GM23338 (cell line): ENCODE data around the gene RNF8. TPM values are rescaled to one million over a fixed set of nuclear protein-coding genes. Genes with fewer than 3 reads are reported as not detected.
"Not testable (repeated sequence)": the region's sequence is repeated elsewhere in the genome, so short reads cannot be mapped to it uniquely, and the experiment has no call there.

Experiments
- ATAC-seq: fragments of 200-7000 bp; cut with Tn5 transposase; 3 replicates; pipeline ENCODE4 v1.9.1; 2020
- DNase-seq: peaks from one replicate; pipeline ENCODE4 v3.0.0-alpha.2; 2015; ENCODE audit warnings: low spot score
- H2AFZ ChIP-seq: fragments of 200-600 bp; sonication (generic); 2 replicates; pipeline ENCODE4 v1.8.0; 2016; ENCODE audit warnings: antibody characterized with exemption, mild to moderate bottlenecking, moderate library complexity
- H3F3A ChIP-seq: fragments of 200-600 bp; sonication (generic); replicated peaks from 2 replicates; pipeline ENCODE4 v1.8.0; 2017; ENCODE audit warnings: antibody characterized with exemption, mixed run types, low read depth
- H3K27ac ChIP-seq: fragments of 200-600 bp; sonication (generic); 2 replicates; pipeline ENCODE4 v1.6.1; 2016; ENCODE audit warnings: low read depth
- H3K27me3 ChIP-seq: fragments of 200-600 bp; sonication (generic); 2 replicates; pipeline ENCODE4 v1.8.0; 2016; ENCODE audit warnings: mild to moderate bottlenecking, mixed run types, moderate library complexity; ENCODE audit not compliant: insufficient read depth
- H3K36me3 ChIP-seq: fragments of 200-600 bp; sonication (generic); 2 replicates; pipeline ENCODE4 v1.8.0; 2016; ENCODE audit warnings: mild to moderate bottlenecking; ENCODE audit not compliant: insufficient read depth
- H3K4me1 ChIP-seq: fragments of 200-600 bp; sonication (generic); 2 replicates; pipeline ENCODE4 v1.8.0; 2016; ENCODE audit warnings: mild to moderate bottlenecking, moderate library complexity; ENCODE audit not compliant: insufficient read depth
- H3K4me2 ChIP-seq: fragments of 200-600 bp; sonication (generic); 2 replicates; pipeline ENCODE4 v1.7.1; 2017; ENCODE audit warnings: mixed run types
- H3K4me3 ChIP-seq: fragments of 200-600 bp; sonication (generic); 2 replicates; pipeline ENCODE4 v1.6.1; 2016; ENCODE audit warnings: mixed run types
- H3K79me2 ChIP-seq: fragments of 200-600 bp; sonication (generic); replicated peaks from 2 replicates; pipeline ENCODE4 v1.8.0; 2017; ENCODE audit warnings: mild to moderate bottlenecking; ENCODE audit not compliant: insufficient read depth
- H3K9me2 ChIP-seq: fragments of 200-600 bp; sonication (generic); 2 replicates; pipeline ENCODE4 v1.8.0; 2017; ENCODE audit not compliant: insufficient read depth
- H4K20me1 ChIP-seq: fragments of 200-600 bp; sonication (generic); replicated peaks from 2 replicates; pipeline ENCODE4 v1.8.0; 2017; ENCODE audit warnings: mild to moderate bottlenecking; ENCODE audit not compliant: insufficient read depth
- H3K27ac Mint-ChIP-seq: 2 replicates; pipeline ENCODE4 v1.8.0; 2020; ENCODE audit warnings: inconsistent platforms, mild to moderate bottlenecking, moderate library complexity, mixed read lengths
- H3K27me3 Mint-ChIP-seq: 3 replicates; pipeline ENCODE4 v1.8.0; 2022; ENCODE audit warnings: low read depth, mild to moderate bottlenecking, moderate library complexity, mixed read lengths, inconsistent platforms; ENCODE audit not compliant: insufficient read depth, poor library complexity
- H3K36me3 Mint-ChIP-seq: 3 replicates; pipeline ENCODE4 v1.8.0; 2021; ENCODE audit warnings: low read depth, mild to moderate bottlenecking, inconsistent platforms, moderate library complexity, mixed read lengths
- H3K4me1 Mint-ChIP-seq: 3 replicates; pipeline ENCODE4 v1.8.0; 2020; ENCODE audit warnings: mild to moderate bottlenecking, inconsistent platforms, mixed read lengths
- H3K4me3 Mint-ChIP-seq: 3 replicates; pipeline ENCODE4 v1.8.0; 2021; ENCODE audit warnings: moderate library complexity, mild to moderate bottlenecking, inconsistent platforms, mixed read lengths
- H3K9me3 Mint-ChIP-seq: 3 replicates; pipeline ENCODE4 v1.8.0; 2020; ENCODE audit warnings: moderate library complexity, mild to moderate bottlenecking, inconsistent platforms, mixed read lengths
- EZH2 ChIP-seq: fragments of 200-600 bp; sonication (generic); IDR thresholded peaks from one replicate; pipeline ENCODE4 v1.8.0; 2017; ENCODE audit warnings: antibody characterized with exemption, mild to moderate bottlenecking, low read depth; ENCODE audit not compliant: unreplicated experiment
- JUNB ChIP-seq: IDR thresholded peaks from one replicate; pipeline ENCODE4 v1.6.1; 2016; ENCODE audit warnings: antibody characterized with exemption; ENCODE audit not compliant: unreplicated experiment
- NANOG ChIP-seq: IDR thresholded peaks from 2 replicates; pipeline ENCODE4 v1.6.1; 2016; ENCODE audit warnings: antibody characterized with exemption, borderline replicate concordance
- polyA plus RNA-seq: library from polyadenylated mRNA; unstranded; fragments of >200 nt; fragmentation: Nextera tagmentation; extraction: Ambion mirVana; gene quantifications from 2 replicates; pipeline ENCODE4 v1.2.1, GENCODE V29; 2016
- total RNA-seq: library from RNA; depleted of rRNA; stranded (reverse); fragments of >200 nt; shearing (Covaris generic); gene quantifications from 2 replicates; pipeline ENCODE4 v1.2.3, GENCODE V29; 2014
- TF ChIP-seq, protein P1 (sequence below): fragments of 250-450 bp; sonication (Bioruptor Pico); IDR thresholded peaks from 2 replicates; pipeline ENCODE4 v1.5.0; 2020; ENCODE audit warnings: mild to moderate bottlenecking, moderate library complexity
- TF ChIP-seq, protein P2 (sequence below), 2 experiments: fragments of 200-600 bp in 1 of 2; sonication (generic) in 1 of 2; conservative IDR thresholded peaks; 2 replicates each; pipeline versions ENCODE4 v1.5.1 to v1.6.1; 2016 to 2017; ENCODE audit warnings: antibody characterized with exemption in 2 of 2, low read depth in 2 of 2, mild to moderate bottlenecking in 2 of 2, moderate library complexity in 1 of 2

Gene RNF8
- total and polyA plus RNA-seq, 2 experiments from 2014 or later, result 41.6 to 55.2 TPM

DNA sequence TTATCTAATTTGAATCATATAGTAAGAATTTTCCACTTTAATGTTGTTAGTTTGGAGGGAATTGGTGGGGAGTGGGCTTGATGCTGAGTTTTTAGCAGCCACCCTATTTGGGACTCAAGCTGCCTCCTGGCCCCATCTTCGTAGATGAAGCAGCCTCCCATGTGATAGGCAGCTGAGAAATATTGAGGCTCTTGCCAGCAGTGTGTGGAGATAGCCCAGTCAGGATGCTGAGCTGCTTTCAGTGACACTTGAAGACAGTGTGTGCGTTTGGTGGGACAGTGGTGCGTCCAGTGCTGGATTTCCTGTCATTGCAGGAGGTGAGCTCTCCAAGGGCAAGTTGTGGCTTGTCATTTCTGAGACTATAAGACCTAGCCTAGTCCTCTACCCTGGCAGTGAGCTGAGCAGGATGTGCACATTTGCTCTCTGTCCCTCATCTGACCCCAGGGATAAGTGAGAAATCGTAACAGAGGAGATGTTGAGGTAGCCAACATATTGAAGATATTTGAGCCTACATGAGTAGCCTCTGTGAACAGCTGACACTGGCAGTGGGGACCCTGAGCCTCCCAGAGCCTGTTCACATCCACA is 47.9 kb upstream of the RNF8 start (continued):
- TF ChIP-seq, protein P1, sequence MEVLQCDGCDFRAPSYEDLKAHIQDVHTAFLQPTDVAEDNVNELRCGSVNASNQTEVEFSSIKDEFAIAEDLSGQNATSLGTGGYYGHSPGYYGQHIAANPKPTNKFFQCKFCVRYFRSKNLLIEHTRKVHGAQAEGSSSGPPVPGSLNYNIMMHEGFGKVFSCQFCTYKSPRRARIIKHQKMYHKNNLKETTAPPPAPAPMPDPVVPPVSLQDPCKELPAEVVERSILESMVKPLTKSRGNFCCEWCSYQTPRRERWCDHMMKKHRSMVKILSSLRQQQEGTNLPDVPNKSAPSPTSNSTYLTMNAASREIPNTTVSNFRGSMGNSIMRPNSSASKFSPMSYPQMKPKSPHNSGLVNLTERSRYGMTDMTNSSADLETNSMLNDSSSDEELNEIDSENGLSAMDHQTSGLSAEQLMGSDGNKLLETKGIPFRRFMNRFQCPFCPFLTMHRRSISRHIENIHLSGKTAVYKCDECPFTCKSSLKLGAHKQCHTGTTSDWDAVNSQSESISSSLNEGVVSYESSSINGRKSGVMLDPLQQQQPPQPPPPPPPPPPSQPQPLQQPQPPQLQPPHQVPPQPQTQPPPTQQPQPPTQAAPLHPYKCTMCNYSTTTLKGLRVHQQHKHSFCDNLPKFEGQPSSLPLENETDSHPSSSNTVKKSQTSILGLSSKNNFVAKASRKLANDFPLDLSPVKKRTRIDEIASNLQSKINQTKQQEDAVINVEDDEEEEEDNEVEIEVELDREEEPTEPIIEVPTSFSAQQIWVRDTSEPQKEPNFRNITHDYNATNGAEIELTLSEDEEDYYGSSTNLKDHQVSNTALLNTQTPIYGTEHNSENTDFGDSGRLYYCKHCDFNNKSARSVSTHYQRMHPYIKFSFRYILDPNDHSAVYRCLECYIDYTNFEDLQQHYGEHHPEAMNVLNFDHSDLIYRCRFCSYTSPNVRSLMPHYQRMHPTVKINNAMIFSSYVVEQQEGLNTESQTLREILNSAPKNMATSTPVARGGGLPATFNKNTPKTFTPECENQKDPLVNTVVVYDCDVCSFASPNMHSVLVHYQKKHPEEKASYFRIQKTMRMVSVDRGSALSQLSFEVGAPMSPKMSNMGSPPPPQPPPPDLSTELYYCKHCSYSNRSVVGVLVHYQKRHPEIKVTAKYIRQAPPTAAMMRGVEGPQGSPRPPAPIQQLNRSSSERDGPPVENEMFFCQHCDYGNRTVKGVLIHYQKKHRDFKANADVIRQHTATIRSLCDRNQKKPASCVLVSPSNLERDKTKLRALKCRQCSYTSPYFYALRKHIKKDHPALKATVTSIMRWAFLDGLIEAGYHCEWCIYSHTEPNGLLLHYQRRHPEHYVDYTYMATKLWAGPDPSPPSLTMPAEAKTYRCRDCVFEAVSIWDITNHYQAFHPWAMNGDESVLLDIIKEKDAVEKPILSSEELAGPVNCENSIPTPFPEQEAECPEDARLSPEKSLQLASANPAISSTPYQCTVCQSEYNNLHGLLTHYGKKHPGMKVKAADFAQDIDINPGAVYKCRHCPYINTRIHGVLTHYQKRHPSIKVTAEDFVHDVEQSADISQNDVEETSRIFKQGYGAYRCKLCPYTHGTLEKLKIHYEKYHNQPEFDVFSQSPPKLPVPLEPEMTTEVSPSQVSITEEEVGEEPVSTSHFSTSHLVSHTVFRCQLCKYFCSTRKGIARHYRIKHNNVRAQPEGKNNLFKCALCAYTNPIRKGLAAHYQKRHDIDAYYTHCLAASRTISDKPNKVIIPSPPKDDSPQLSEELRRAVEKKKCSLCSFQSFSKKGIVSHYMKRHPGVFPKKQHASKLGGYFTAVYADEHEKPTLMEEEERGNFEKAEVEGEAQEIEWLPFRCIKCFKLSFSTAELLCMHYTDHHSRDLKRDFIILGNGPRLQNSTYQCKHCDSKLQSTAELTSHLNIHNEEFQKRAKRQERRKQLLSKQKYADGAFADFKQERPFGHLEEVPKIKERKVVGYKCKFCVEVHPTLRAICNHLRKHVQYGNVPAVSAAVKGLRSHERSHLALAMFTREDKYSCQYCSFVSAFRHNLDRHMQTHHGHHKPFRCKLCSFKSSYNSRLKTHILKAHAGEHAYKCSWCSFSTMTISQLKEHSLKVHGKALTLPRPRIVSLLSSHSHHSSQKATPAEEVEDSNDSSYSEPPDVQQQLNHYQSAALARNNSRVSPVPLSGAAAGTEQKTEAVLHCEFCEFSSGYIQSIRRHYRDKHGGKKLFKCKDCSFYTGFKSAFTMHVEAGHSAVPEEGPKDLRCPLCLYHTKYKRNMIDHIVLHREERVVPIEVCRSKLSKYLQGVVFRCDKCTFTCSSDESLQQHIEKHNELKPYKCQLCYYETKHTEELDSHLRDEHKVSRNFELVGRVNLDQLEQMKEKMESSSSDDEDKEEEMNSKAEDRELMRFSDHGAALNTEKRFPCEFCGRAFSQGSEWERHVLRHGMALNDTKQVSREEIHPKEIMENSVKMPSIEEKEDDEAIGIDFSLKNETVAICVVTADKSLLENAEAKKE, result no peak
- TF ChIP-seq JUNB (no peak), EZH2 (no peak)

DNA sequence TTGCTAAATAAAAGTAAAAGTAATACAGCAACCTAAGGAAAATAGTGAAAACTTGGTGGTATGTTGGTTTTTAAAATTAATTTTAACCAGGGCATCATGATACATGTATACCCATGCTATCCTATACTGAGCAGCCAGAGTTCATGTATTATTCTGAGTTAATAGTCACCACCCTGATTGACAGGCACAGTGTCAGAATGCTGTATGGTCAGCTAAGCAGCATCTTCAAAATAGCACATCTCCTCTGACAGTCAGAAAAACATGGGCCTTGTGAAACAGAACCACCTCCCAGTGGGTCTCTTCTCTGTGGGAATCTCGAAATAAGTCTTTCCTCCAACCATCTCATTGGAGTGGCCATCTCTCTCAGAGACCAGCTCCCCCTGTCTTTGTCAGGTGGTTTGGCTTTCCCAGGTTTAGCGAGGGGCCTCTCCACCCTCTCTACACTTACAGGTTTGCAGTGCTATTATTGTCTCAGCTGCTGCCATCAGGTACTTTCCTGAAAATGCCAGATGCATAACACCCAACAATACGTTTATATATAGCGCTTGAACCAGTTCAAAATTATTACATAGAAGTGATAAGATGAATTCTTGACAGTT is 47.1 kb upstream of the RNF8 start:
- Histone ChIP-seq H3K4me2 (no peak overlapping the region), H3K4me3 (no peak overlapping the region), H3K27me3 (no peaks in the 10 kb centered on the region), H3F3A (0 out of 2 replicates have a peak, but pooled peaks cover 3% of the 10 kb centered on the region), H2AFZ (no peak overlapping the region), H3K36me3 (no peaks in the 10 kb centered on the region), H4K20me1 (peaks cover 3% of the 10 kb centered on the region), H3K79me2 (no peaks in the 10 kb centered on the region), H3K9me2 (no peaks in the 10 kb centered on the region), H3K4me1 (no peaks in the 10 kb centered on the region), H3K27ac (no peak overlapping the region)
- no peak overlapping the region for H3K27ac Mint-ChIP-seq
- no peak for TF ChIP-seq NANOG
- TF ChIP-seq, protein P2, sequence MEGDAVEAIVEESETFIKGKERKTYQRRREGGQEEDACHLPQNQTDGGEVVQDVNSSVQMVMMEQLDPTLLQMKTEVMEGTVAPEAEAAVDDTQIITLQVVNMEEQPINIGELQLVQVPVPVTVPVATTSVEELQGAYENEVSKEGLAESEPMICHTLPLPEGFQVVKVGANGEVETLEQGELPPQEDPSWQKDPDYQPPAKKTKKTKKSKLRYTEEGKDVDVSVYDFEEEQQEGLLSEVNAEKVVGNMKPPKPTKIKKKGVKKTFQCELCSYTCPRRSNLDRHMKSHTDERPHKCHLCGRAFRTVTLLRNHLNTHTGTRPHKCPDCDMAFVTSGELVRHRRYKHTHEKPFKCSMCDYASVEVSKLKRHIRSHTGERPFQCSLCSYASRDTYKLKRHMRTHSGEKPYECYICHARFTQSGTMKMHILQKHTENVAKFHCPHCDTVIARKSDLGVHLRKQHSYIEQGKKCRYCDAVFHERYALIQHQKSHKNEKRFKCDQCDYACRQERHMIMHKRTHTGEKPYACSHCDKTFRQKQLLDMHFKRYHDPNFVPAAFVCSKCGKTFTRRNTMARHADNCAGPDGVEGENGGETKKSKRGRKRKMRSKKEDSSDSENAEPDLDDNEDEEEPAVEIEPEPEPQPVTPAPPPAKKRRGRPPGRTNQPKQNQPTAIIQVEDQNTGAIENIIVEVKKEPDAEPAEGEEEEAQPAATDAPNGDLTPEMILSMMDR (conservative IDR thresholded peaks at IDR 0.05; ENCODE audit: low read depth in 2 of 2), result peak in 1 of 2 experiments; percentile 42; a peak in 3 of 4 replicates
- ATAC-seq, result peak; percentile 69
- no peaks in the 10 kb centered on the region for H3K27me3 Mint-ChIP-seq
- H3K36me3 Mint-ChIP-seq, result peaks cover 9% of the 10 kb centered on the region; the same call in 1 of the 3 replicates
- no peak overlapping the region for H3K4me3 Mint-ChIP-seq
- no peaks in the 10 kb centered on the region for H3K4me1 Mint-ChIP-seq
- DNase-seq, result peak; percentile 42
- H3K9me3 Mint-ChIP-seq, result no peaks in the 10 kb centered on the region

DNA sequence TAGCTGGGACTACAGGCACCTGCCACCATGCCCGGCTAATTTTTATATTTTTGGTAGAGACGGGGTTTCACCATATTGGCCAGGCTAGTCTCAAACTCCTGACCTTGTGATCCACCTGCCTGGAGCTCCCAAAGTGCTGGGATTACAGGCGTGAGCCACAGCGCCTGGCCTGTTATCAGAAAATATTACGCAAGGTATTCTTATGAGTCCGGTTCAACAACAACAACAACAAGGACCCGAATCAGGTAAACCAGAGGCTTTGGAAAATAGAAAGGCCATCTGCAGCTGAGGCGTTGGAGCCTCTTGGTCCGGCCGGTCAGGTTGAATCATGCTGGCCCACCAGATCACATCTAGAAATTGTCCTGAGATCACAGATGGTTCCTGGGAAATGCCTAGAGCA is 46.3 kb upstream of the RNF8 start:
- H3K9me2 ChIP-seq, H2AFZ ChIP-seq, H3K27ac Mint-ChIP-seq, H3K9me3 Mint-ChIP-seq, ATAC-seq, H3K4me3 Mint-ChIP-seq, H4K20me1 ChIP-seq, H3K4me1 Mint-ChIP-seq, H3K27me3 Mint-ChIP-seq, H3K4me3 ChIP-seq, H3K36me3 Mint-ChIP-seq, DNase-seq, H3K79me2 ChIP-seq, H3K4me2 ChIP-seq, H3K4me1 ChIP-seq, H3K36me3 ChIP-seq, H3K27me3 ChIP-seq, H3F3A ChIP-seq: not testable (repeated sequence)
- 0 out of 2 replicates have a peak overlapping the region, but pooled peaks have one; percentile 26 for H3K27ac ChIP-seq
